ENCODE data around the gene KCTD18. TPM values are rescaled to one million over a fixed set of nuclear protein-coding genes. Genes with fewer than 3 reads are reported as not detected.

Gene KCTD18
- 10.8 TPM for total RNA-seq
- long read RNA-seq, transcript KCTD18-201 (7 exons, 2,940 nt): minor isoform, 6 of 23 reads
- long read RNA-seq, transcript KCTD18-202 (7 exons, 2,556 nt): major isoform, 12 of 23 reads
- long read RNA-seq, partial matches to known transcripts: 4 of 23 reads
- long read RNA-seq, other reads (novel, unspliced or antisense): 1 of 23 reads

DNA sequence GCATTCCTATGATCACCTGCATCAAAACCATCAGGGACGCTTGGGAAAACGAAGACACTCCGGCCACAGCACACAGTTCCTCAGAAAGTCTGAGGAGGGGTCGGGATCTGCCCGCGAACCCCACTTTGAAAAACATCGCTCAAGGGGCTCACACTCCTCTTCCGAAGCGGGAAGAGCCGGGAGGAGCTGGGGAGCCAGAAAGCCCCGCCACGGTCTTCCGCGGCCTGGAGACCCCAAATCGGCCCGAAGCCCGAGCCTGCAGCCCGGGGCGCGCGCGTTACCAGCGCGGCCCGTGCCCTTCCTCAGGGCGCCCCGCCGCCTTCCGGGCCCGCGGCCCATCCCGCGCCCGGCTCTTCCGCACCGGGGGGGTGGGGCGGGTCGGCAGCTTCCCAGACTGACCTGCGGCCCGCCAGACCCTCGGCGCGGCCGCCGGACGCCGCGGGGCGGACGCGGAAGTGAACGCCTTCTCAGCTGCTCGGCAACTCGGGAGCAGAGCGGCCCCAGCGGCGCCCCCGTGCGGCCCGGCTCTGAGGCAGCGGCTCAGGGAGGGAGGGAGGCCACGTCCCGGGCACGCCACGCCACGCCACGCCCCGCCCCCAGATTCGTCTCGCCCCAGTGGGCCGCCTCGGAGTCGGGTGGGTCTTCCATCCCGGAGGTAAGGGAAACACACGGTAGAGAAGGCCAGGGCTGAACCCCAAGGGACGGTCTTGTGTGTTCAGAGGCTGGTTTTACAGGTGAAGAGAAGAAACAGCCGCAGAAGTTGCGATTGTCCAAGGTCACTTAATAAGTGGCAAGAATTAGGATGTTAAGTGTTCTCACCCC lies at the start of gene KCTD18:
TSS of gene KCTD18 (minus strand) at position 457 of the 822 bp plus-strand sequence. CDS start 3,052 bp downstream, outside the sequence.
- intact Hi-C loops (cut with DNase I): no loop called here
- peak; percentile 98 for DNase-seq (ENCODE audit: low spot score)

DNA sequence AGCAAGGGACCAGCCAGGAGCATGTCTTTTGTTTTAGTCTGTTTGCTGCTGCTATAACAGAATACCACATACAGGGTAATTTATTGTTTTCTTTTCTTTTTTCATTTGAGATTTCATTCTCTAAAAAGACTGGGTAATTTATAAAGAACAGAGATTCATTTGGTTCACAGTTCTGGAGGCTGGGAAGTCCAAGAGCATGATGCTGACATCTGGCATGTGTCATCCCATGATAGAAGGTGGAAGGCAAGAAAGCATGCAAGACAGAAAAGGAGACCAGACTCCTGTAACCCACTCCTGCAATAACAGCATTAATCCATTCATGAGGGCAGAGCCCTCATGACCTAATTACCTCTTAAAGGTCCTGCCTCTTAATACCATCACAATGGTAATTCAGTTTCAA lies 30.9 kb upstream of the KCTD18 start:
- intact Hi-C loops (cut with DNase I): no loop called here
- no peak for DNase-seq (ENCODE audit: low spot score)

DNA sequence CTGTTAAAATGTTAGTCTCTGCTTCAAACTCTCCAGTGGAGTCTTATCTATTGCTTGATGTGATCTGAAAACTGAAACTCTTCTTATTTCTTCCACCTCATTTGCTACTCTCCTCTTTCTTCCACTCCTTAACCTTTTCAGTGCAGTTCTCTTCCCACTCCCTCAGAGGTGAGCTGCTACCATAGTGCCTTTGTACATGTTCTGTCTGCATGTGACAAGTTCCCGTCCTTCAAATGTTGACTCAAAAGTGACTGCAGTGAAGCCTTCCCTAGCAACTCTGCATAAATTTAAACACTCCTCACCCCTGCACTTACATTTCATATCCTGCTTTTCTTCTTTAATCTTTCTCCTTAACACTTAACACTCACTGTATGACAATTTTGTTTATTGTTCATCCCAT lies 28.3 kb upstream of the KCTD18 start:
- intact Hi-C loops (cut with DNase I): no loop called here
- no peak for DNase-seq (ENCODE audit: low spot score)

GRCh38 chr2:200534572-200534971 lies 24.7 kb upstream of the KCTD18 start:
- intact Hi-C loops (cut with DNase I): no loop called here
- DNase-seq (ENCODE audit: low spot score): no peak

DNA sequence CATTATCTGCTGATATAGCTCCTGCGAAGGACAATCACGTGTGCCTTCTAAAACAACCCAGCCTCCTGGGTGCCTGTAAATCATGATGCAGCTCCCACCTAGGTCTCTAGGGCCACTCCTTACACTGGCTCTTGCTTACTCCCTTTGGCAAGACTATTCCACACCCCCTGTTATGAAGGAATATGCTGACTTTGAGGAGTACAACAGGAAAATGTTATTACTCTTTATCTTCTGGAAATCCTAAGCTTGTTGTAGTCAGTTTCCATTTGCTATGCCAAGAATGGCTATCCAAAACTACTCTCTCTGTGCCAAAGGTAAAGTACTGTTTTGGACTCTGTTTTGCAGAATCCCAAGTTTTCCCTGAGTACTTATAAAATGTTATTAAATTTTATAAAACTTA lies 23.9 kb upstream of the KCTD18 start:
- no peak for DNase-seq (ENCODE audit: low spot score)
- intact Hi-C loops (cut with DNase I): no loop called here

GRCh38 chr2:200528228-200528627 lies 18.4 kb upstream of the KCTD18 start:
- intact Hi-C loops (cut with DNase I): no loop called here
- no peak for DNase-seq (ENCODE audit: low spot score)

- intact Hi-C loops (cut with DNase I): no loop called here
- peak; percentile 98 for DNase-seq (ENCODE audit: low spot score)
Measured at GRCh38 chr2:200525882-200526651, 16.2 kb upstream of the KCTD18 start, which contains the start of gene SGO2. Gene SGO2 (plus strand): TSS chr2:200526207. CDS start chr2:200532976, 6,769 bp downstream.

DNA sequence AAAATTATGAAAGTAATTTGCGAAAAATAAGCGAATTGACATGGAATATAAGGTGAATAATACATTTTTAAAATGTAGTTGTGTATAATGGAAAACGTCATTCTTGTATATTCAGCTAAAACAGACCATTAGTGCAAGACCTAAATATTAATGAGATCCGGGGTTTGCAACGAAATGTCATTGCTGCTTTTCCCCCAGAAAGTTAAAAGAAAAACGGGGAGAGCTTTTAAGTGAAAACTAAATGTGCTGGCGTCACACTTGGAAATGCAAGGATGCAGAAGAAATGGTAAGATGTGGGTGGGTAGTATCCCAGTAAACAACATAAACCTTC lies 15.6 kb upstream of the KCTD18 start:
- no peak for DNase-seq (ENCODE audit: low spot score)
- intact Hi-C loops (cut with DNase I): no loop called here

GRCh38 chr2:200525066-200525465 lies 15.2 kb upstream of the KCTD18 start:
- intact Hi-C loops (cut with DNase I): no loop called here

GRCh38 chr2:200523604-200524003 lies 13.7 kb upstream of the KCTD18 start:
- intact Hi-C loops (cut with DNase I): no loop called here
- no peak for DNase-seq (ENCODE audit: low spot score)

More at GRCh38 chr2:200525066-200525465, 15.2 kb upstream of the KCTD18 start:
- no peak for DNase-seq (ENCODE audit: low spot score)

DNA sequence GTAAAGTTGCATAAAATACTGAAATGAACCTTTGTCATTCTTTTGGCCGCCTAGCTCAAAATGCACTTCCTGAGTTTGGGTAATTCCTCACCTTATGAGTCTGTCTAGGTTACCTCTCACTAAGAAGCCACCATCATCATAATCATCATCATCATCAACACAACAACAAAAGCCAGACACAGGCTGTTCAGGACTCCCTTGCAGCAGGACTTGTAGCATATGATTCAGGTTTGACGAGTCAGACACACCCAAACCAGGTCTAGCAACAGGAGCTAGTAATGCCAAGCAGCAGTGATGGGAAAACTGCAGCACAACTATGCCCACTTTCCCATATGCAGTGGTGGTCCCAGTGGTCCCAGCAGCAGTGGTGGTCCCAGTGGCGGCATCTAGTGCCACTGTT lies 13.3 kb upstream of the KCTD18 start:
- DNase-seq (ENCODE audit: low spot score): no peak
- intact Hi-C loops (cut with DNase I): no loop called here

- intact Hi-C loops (cut with DNase I): no loop called here
- DNase-seq (ENCODE audit: low spot score): no peak
Measured at GRCh38 chr2:200515155-200515554, 5.3 kb upstream of the KCTD18 start.

DNA sequence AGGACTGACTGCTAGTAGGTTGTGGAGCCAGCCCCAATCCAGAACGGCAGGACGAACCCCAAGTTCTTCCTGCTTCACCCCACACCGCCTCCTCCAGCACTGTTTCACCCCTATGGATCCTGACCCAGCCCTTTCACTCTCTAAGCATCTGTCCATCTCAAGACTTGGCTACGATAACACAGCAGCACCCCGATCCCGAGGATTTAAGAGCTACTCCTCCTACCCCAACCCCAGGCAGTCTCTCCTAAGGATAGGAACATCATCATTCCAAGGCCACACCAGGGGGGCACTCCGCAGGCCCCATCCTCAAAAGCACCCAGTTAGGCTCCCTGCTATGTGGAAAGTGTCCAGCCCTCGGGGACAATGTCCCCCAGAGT lies 645 bp downstream of the KCTD18 start:
- intact Hi-C loops (cut with DNase I): no loop called here
- no peak for DNase-seq (ENCODE audit: low spot score)

DNA sequence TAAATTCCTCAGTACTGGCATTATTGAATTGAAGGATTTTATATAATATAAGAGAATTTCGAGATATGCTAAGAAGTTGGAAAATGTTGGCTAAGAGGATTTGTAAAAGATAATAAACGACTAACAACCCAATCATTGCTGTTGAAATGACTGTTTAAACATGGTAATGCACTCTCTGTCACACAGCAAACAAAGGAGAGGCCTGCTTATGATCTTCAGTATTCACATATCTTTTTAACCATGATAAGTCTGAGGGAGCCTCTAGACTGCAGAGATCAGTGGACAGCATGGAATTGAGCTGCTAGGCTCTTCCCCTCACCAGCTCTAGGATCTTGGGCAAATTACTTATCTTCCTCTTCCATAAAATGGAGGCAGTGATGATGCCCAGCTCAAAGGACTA lies 2.7 kb downstream of the KCTD18 start:
- intact Hi-C loops (cut with DNase I): no loop called here

DNA sequence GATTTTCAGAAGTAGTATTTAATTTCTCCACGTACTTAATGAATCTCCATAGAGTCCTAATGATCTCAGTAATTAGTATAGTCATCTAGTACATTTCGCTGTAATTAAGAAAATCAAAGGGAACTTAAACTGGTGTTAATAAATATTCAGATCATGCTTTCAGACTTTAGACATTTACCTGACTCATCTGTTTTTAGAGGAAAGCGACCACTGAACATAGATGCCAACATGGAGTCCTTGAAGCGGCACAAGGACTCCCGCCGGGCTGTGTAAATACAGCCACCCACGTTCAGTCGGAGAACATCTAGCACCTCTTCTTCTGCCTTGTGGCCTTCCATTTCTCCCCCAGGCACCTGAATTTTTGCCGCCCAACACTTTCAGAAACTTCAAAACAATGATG lies 3.2 kb downstream of the KCTD18 start:
- intact Hi-C loops (cut with DNase I): no loop called here

More for the DNA sequence above, 2.7 kb downstream of the KCTD18 start:
- DNase-seq (ENCODE audit: low spot score): no peak

GRCh38 chr2:200502196-200502595 lies 7.7 kb downstream of the KCTD18 start:
- intact Hi-C loops (cut with DNase I): no loop called here
- no peak for DNase-seq (ENCODE audit: low spot score)

More for the DNA sequence above, 3.2 kb downstream of the KCTD18 start:
- DNase-seq (ENCODE audit: low spot score): no peak

DNA sequence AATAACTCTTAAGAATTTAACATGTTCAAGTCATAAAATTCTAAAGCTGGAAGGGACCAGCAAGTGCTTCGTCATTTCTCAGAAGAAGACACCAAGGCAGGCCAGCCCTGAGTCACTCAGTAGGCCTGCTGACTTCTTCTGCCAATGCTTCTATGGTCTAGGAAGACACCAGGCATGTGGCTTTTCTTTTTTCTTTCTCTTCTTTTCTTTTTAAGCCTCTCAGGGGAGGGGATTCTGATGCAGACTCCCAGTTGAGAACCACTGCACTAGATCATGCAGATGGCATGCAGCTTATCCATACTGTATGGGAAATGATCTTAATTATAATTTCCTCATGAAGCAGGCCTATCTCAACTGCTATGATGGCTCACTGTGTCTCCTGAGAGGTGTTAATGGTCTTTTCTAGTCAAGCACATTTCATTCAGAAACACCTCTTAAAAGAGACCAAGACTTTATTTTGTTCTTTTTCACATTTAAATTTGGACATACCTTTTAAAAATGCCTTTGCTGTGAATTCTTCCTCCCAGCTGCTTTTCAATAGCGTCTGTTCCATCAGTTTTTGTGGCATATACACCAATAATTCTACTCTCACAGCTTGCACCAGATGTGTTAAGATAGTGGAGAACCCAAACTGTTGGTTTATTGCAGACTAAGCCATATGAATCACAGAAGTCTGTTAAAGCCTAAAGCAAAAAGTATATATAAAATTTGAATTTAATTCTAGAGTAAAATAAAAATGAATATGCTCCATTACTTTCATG lies 11.3 kb downstream of the KCTD18 start:
- no peak for DNase-seq (ENCODE audit: low spot score)
- intact Hi-C loops (cut with DNase I): no loop called here

DNA sequence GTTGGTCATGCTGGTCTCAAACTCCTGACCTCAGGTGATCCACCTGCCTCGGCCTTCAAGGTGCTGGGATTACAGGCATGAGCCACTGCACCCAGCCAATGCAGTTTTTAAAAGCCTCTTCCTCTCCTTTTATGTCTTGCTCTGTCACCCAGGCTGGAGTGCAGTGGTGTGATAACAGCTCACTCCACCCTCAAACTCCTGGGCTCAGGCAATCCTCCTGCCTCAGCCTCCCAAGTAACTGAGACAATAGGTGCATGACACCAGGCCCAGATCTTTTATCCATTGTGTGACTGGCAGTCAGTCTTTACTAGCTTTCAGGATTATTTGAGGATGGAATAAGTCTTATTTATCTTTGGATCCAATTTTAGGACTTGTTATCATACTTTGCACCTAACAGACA lies 13.2 kb downstream of the KCTD18 start:
- no peak for DNase-seq (ENCODE audit: low spot score)
- intact Hi-C loops (cut with DNase I): no loop called here

DNA sequence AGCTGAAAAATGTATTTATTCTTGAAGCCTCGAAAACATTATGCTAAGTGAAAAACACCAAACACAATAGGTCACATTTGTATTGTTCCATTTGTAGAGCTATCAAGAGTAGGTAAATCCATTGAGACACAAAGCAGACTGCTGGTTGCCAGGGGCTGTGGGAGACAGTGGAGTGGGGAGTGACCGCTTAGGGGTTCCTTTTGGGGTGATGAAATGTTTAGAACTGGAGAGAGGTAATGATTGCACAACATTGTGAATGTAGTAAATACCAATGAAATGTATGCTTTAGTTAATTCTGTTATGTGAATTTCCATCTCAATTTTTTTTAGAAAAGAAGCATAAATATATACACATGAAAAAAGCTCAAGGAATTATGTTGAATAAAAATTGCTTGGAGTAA lies 15.8 kb downstream of the KCTD18 start:
- DNase-seq (ENCODE audit: low spot score): no peak
- intact Hi-C loops (cut with DNase I): no loop called here

DNA sequence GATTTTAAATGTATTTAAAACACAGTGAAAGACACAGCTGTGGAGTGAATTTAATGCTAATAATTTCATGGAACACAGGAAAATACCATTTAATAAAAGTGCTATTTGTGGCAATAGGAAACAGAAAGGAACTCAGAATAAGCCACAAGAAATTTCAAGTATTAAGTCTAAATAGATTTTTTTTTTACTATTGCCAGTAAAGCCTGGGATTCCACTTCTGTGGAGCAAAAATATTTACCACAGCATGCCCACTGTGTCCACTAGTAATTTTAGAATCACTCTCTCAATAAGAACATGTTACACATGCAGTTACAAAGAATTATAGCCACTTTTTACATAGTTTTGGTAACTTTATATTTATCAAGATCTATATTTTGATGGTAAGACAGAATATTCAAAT lies 17.2 kb downstream of the KCTD18 start:
- intact Hi-C loops (cut with DNase I): no loop called here
- no peak for DNase-seq (ENCODE audit: low spot score)
